Endodermal cell (in vitro differentiated cells): ENCODE measurements around the gene DAND5. TPM values are rescaled to one million over a fixed set of nuclear protein-coding genes. Genes with fewer than 3 reads are reported as not detected.

Experiments
- DNase-seq: peaks from one replicate; pipeline ENCODE4 v3.0.0-alpha.2; 2017
- H3K27ac ChIP-seq: 2 replicates; pipeline ENCODE4 v1.5.1; 2013; ENCODE audit warnings: mild to moderate bottlenecking, low read depth, low read length, moderate library complexity
- H3K27me3 ChIP-seq: 2 replicates; pipeline ENCODE4 v1.6.1; 2013; ENCODE audit warnings: mild to moderate bottlenecking, low read length, moderate library complexity; ENCODE audit not compliant: insufficient read depth, control insufficient read depth, poor library complexity, severe bottlenecking
- H3K36me3 ChIP-seq: 2 replicates; pipeline ENCODE4 v1.7.0; 2013; ENCODE audit warnings: mild to moderate bottlenecking, low read length, moderate library complexity; ENCODE audit not compliant: control insufficient read depth, insufficient read depth
- H3K4me1 ChIP-seq: one replicate; pipeline ENCODE4 v1.7.0; 2013; ENCODE audit warnings: low read length; ENCODE audit not compliant: control insufficient read depth, insufficient read depth
- H3K4me3 ChIP-seq: 2 replicates; pipeline ENCODE4 v1.5.1; 2013; ENCODE audit warnings: mild to moderate bottlenecking, low read length, moderate library complexity
- H3K9ac ChIP-seq: 2 replicates; pipeline ENCODE4 v1.6.1; 2013; ENCODE audit warnings: mild to moderate bottlenecking, low read length, moderate library complexity; ENCODE audit not compliant: poor library complexity, severe bottlenecking; ENCODE audit errors: extremely low read depth
- H3K9me3 ChIP-seq: 2 replicates; pipeline ENCODE4 v1.6.1; 2013; ENCODE audit warnings: mild to moderate bottlenecking, low read length, moderate library complexity; ENCODE audit not compliant: control insufficient read depth
- H3K27ac Mint-ChIP-seq: 2 replicates; pipeline ENCODE4 v1.8.0; 2020; ENCODE audit warnings: mixed read lengths
- H3K27me3 Mint-ChIP-seq: 2 replicates; pipeline ENCODE4 v1.8.0; 2021; ENCODE audit warnings: mild to moderate bottlenecking, mixed read lengths; ENCODE audit not compliant: insufficient read depth
- H3K36me3 Mint-ChIP-seq: 2 replicates; pipeline ENCODE4 v1.8.0; 2020; ENCODE audit warnings: low read depth, mixed read lengths
- H3K4me1 Mint-ChIP-seq: 2 replicates; pipeline ENCODE4 v1.8.0; 2020; ENCODE audit warnings: mixed read lengths
- H3K4me3 Mint-ChIP-seq: 2 replicates; pipeline ENCODE4 v1.8.0; 2020; ENCODE audit warnings: mild to moderate bottlenecking, moderate library complexity, mixed read lengths
- H3K9me3 Mint-ChIP-seq: 2 replicates; pipeline ENCODE4 v1.8.0; 2020; ENCODE audit warnings: mild to moderate bottlenecking, mixed read lengths
- CTCF ChIP-seq: fragments of 200-600 bp; sonication (generic); conservative IDR thresholded peaks from 2 replicates; pipeline ENCODE4 v1.5.0; 2021; ENCODE audit warnings: antibody characterized with exemption, mild to moderate bottlenecking
- WGBS, 2 experiments: methylation state at CpG; one replicate each; pipeline versions ENCODE4 v1.1.5 to v1.1.7; 2013; ENCODE audit warnings: missing lambda C conversion rate in 2 of 2, mixed read lengths in 1 of 2; ENCODE audit not compliant: insufficient coverage in 1 of 2, insufficient read length in 1 of 2; 5-methylcytosine and 5-hydroxymethylcytosine counted together
- total RNA-seq, 2 donors: library from RNA; stranded (reverse); fragmentation: NEBNext Ultra II Directional in 1 of 2; extraction: Animal tissue kit (Norgen Biotek cat#: 25700) in 1 of 2; gene quantifications; 2 replicates in 1 of 2; 3 replicates in 1 of 2; pipeline ENCODE4 v1.2.1, GENCODE V29; 2021

Gene DAND5
- total RNA-seq, 2 donors from 2014 or later = 0.13 to 0.40 TPM

GRCh38 chr19:12967907-12968306 is 1.5 kb upstream of the DAND5 start:
- Histone ChIP-seq H3K9me3 (no peaks in the 10 kb centered on the region), H3K4me3 (no peak overlapping the region), H3K36me3 (no peaks in the 10 kb centered on the region), H3K27me3 (no peaks in the 10 kb centered on the region), H3K9ac (no peak overlapping the region), H3K4me1 (no peaks in the 10 kb centered on the region), H3K27ac (no peak overlapping the region)
- WGBS, 2 experiments = 95 to 96% methylated on average over 4 to 5 of the region's 5 CpGs
- no peaks in the 10 kb centered on the region for H3K9me3 Mint-ChIP-seq
- DNase-seq = no peak
- H3K27ac Mint-ChIP-seq = no peak overlapping the region
- no peak for TF ChIP-seq CTCF
- peaks cover 4% of the 10 kb centered on the region for H3K4me1 Mint-ChIP-seq
- no peak overlapping the region for H3K4me3 Mint-ChIP-seq
- no peaks in the 10 kb centered on the region for H3K36me3 Mint-ChIP-seq
- peaks cover 6% of the 10 kb centered on the region for H3K27me3 Mint-ChIP-seq

GRCh38 chr19:12970070-12970820 is 869 bp downstream of the DAND5 start:
- peaks cover 2% of the 10 kb centered on the region for H3K4me1 Mint-ChIP-seq
- 94 to 97% methylated on average over 7 of the region's 7 CpGs for WGBS, 2 experiments
- no peak for DNase-seq
- Histone ChIP-seq H3K4me3 (no peak overlapping the region), H3K27me3 (no peaks in the 10 kb centered on the region), H3K36me3 (no peaks in the 10 kb centered on the region), H3K4me1 (no peaks in the 10 kb centered on the region), H3K9me3 (no peaks in the 10 kb centered on the region), H3K27ac (no peak overlapping the region), H3K9ac (no peak overlapping the region)
- H3K27me3 Mint-ChIP-seq = peaks cover 6% of the 10 kb centered on the region
- H3K36me3 Mint-ChIP-seq = no peaks in the 10 kb centered on the region
- H3K4me3 Mint-ChIP-seq = no peak overlapping the region
- H3K27ac Mint-ChIP-seq = no peak overlapping the region
- no peaks in the 10 kb centered on the region for H3K9me3 Mint-ChIP-seq
- TF ChIP-seq CTCF = no peak

- H3K27ac Mint-ChIP-seq = no peak overlapping the region
- Histone ChIP-seq H3K9me3 (no peaks in the 10 kb centered on the region), H3K4me1 (no peaks in the 10 kb centered on the region), H3K4me3 (no peak overlapping the region), H3K27ac (no peak overlapping the region), H3K9ac (no peak overlapping the region), H3K36me3 (no peaks in the 10 kb centered on the region), H3K27me3 (no peaks in the 10 kb centered on the region)
- no peak for TF ChIP-seq CTCF
- H3K4me3 Mint-ChIP-seq = no peak overlapping the region
- no peaks in the 10 kb centered on the region for H3K9me3 Mint-ChIP-seq
- no peaks in the 10 kb centered on the region for H3K36me3 Mint-ChIP-seq
- peaks cover 8% of the 10 kb centered on the region for H3K27me3 Mint-ChIP-seq
- WGBS, 2 experiments = 92 to 94% methylated on average over 16 of the region's 16 CpGs
- peaks cover 2% of the 10 kb centered on the region for H3K4me1 Mint-ChIP-seq
- DNase-seq = no peak
These were observed 3.9 kb downstream of the DAND5 start for GRCh38 chr19:12973236-12973635.
